Measurements from ENCODE around the gene FAM228A.

DNA sequence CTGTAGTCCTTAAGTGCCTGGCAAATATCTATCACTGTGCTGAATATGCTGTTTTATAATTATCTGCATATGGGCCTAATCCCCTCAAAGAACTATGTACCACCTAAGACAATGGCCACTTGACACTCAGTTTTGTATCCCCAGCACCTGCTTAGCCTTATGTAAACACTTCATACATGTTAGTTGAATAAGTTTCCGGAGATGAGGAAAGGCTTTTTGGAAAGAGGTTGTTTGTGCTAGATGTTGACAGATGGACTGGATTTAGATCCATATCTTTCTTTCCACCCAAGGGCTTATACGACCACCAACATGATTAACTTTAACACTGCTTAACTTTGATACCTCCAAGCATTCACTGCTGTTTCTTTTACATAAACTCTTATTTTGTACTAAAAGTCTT lies 63.3 kb downstream of the FAM228A start:
- TF ChIP-seq, protein P1, sequence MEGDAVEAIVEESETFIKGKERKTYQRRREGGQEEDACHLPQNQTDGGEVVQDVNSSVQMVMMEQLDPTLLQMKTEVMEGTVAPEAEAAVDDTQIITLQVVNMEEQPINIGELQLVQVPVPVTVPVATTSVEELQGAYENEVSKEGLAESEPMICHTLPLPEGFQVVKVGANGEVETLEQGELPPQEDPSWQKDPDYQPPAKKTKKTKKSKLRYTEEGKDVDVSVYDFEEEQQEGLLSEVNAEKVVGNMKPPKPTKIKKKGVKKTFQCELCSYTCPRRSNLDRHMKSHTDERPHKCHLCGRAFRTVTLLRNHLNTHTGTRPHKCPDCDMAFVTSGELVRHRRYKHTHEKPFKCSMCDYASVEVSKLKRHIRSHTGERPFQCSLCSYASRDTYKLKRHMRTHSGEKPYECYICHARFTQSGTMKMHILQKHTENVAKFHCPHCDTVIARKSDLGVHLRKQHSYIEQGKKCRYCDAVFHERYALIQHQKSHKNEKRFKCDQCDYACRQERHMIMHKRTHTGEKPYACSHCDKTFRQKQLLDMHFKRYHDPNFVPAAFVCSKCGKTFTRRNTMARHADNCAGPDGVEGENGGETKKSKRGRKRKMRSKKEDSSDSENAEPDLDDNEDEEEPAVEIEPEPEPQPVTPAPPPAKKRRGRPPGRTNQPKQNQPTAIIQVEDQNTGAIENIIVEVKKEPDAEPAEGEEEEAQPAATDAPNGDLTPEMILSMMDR (conservative IDR thresholded peaks at IDR 0.05 in 1 of 2, IDR thresholded peaks at IDR 0.05 in 1 of 2; ENCODE audit: extremely low read depth in 1 of 2, insufficient read depth in 1 of 2, low read depth in 1 of 2, low read length in 2 of 2), result no peak
- TF ChIP-seq EZH2 (IDR thresholded peaks at IDR 0.05; ENCODE audit: borderline replicate concordance, low read length), result no peak

Measured in mammary epithelial cell (primary cell).